H1 (cell line): ENCODE data around the gene TEAD1. TPM values are rescaled to one million over a fixed set of nuclear protein-coding genes. Genes with fewer than 3 reads are reported as not detected.

Experiments
- ASH2L ChIP-seq: fragments of 200-600, 300-600 bp; sonication (generic); IDR thresholded peaks from one replicate; pipeline ENCODE4 v1.7.1; 2017; ENCODE audit warnings: low read length
- CHD1 ChIP-seq: IDR thresholded peaks from 2 replicates; pipeline ENCODE4 v1.6.1; 2012; ENCODE audit warnings: low read depth, low read length, improper control_type of control experiment
- FOSL1 ChIP-seq: IDR thresholded peaks from 2 replicates; pipeline ENCODE4 v1.6.1; 2011; ENCODE audit warnings: mild to moderate bottlenecking, low read depth, low read length, moderate library complexity; ENCODE audit not compliant: insufficient read depth
- GABPA ChIP-seq: IDR thresholded peaks from 2 replicates; pipeline ENCODE4 v1.6.1; 2011; ENCODE audit warnings: mild to moderate bottlenecking, low read length, moderate library complexity, borderline replicate concordance; ENCODE audit not compliant: insufficient read depth
- KDM1A ChIP-seq: fragments of 200-600, 300-600 bp; sonication (generic); IDR thresholded peaks from 2 replicates; pipeline ENCODE4 v1.7.1; 2016; ENCODE audit warnings: mild to moderate bottlenecking, low read length, borderline replicate concordance
- SAP30 ChIP-seq: fragments of 300-600 bp; sonication (generic); IDR thresholded peaks from 2 replicates; pipeline ENCODE4 v1.7.1; 2012; ENCODE audit warnings: low read length, moderate library complexity, mild to moderate bottlenecking, inconsistent platforms; ENCODE audit not compliant: insufficient read depth, insufficient replicate concordance
- SRF ChIP-seq: IDR thresholded peaks from 2 replicates; pipeline ENCODE4 v1.6.1; 2011; ENCODE audit warnings: mild to moderate bottlenecking, low read depth, low read length, moderate library complexity
- TEAD4 ChIP-seq: IDR thresholded peaks from 2 replicates; pipeline ENCODE4 v1.6.1; 2012; ENCODE audit warnings: low read depth, low read length, inconsistent platforms, mixed read lengths
- YY1 ChIP-seq: IDR thresholded peaks from 2 replicates; pipeline ENCODE4 v1.6.1; 2011; ENCODE audit warnings: low read depth, mild to moderate bottlenecking, low read length
- polyA plus RNA-seq, 7 experiments: library from polyadenylated mRNA; depleted of rRNA in 3 of 7; stranded (reverse) in 5 of 7; unstranded in 2 of 7; fragments of >200 nt in 5 of 7; fragments of 200-250 nt in 2 of 7; gene quantifications; 1 replicate in 5 of 7; 2 replicates in 1 of 7; 4 replicates in 1 of 7; pipeline versions ENCODE4 v1.2.1 to v1.2.3, GENCODE V29; 2011 to 2013; ENCODE audit warnings: missing spikeins in 2 of 7, mixed read lengths in 2 of 7
- total RNA-seq: library from RNA; stranded (reverse); fragmentation: NEBNext Ultra II Directional; extraction: Animal tissue kit (Norgen Biotek cat#: 25700); gene quantifications from 2 replicates; pipeline ENCODE4 v1.2.1, GENCODE V29; 2021
- TF ChIP-seq, protein P1 (sequence below): fragments of 300-600 bp; sonication (generic); IDR thresholded peaks from 2 replicates; pipeline ENCODE4 v1.7.1; 2012; ENCODE audit warnings: low read length, moderate library complexity, mild to moderate bottlenecking, inconsistent platforms; ENCODE audit not compliant: insufficient replicate concordance

The TEAD1 gene
- total and polyA plus RNA-seq, 2 of the 8 experiments (the other 6 are each of a cell fraction or from before 2014, with no cell fraction given) = 15.6 to 67.4 TPM

- TF ChIP-seq, protein P1, sequence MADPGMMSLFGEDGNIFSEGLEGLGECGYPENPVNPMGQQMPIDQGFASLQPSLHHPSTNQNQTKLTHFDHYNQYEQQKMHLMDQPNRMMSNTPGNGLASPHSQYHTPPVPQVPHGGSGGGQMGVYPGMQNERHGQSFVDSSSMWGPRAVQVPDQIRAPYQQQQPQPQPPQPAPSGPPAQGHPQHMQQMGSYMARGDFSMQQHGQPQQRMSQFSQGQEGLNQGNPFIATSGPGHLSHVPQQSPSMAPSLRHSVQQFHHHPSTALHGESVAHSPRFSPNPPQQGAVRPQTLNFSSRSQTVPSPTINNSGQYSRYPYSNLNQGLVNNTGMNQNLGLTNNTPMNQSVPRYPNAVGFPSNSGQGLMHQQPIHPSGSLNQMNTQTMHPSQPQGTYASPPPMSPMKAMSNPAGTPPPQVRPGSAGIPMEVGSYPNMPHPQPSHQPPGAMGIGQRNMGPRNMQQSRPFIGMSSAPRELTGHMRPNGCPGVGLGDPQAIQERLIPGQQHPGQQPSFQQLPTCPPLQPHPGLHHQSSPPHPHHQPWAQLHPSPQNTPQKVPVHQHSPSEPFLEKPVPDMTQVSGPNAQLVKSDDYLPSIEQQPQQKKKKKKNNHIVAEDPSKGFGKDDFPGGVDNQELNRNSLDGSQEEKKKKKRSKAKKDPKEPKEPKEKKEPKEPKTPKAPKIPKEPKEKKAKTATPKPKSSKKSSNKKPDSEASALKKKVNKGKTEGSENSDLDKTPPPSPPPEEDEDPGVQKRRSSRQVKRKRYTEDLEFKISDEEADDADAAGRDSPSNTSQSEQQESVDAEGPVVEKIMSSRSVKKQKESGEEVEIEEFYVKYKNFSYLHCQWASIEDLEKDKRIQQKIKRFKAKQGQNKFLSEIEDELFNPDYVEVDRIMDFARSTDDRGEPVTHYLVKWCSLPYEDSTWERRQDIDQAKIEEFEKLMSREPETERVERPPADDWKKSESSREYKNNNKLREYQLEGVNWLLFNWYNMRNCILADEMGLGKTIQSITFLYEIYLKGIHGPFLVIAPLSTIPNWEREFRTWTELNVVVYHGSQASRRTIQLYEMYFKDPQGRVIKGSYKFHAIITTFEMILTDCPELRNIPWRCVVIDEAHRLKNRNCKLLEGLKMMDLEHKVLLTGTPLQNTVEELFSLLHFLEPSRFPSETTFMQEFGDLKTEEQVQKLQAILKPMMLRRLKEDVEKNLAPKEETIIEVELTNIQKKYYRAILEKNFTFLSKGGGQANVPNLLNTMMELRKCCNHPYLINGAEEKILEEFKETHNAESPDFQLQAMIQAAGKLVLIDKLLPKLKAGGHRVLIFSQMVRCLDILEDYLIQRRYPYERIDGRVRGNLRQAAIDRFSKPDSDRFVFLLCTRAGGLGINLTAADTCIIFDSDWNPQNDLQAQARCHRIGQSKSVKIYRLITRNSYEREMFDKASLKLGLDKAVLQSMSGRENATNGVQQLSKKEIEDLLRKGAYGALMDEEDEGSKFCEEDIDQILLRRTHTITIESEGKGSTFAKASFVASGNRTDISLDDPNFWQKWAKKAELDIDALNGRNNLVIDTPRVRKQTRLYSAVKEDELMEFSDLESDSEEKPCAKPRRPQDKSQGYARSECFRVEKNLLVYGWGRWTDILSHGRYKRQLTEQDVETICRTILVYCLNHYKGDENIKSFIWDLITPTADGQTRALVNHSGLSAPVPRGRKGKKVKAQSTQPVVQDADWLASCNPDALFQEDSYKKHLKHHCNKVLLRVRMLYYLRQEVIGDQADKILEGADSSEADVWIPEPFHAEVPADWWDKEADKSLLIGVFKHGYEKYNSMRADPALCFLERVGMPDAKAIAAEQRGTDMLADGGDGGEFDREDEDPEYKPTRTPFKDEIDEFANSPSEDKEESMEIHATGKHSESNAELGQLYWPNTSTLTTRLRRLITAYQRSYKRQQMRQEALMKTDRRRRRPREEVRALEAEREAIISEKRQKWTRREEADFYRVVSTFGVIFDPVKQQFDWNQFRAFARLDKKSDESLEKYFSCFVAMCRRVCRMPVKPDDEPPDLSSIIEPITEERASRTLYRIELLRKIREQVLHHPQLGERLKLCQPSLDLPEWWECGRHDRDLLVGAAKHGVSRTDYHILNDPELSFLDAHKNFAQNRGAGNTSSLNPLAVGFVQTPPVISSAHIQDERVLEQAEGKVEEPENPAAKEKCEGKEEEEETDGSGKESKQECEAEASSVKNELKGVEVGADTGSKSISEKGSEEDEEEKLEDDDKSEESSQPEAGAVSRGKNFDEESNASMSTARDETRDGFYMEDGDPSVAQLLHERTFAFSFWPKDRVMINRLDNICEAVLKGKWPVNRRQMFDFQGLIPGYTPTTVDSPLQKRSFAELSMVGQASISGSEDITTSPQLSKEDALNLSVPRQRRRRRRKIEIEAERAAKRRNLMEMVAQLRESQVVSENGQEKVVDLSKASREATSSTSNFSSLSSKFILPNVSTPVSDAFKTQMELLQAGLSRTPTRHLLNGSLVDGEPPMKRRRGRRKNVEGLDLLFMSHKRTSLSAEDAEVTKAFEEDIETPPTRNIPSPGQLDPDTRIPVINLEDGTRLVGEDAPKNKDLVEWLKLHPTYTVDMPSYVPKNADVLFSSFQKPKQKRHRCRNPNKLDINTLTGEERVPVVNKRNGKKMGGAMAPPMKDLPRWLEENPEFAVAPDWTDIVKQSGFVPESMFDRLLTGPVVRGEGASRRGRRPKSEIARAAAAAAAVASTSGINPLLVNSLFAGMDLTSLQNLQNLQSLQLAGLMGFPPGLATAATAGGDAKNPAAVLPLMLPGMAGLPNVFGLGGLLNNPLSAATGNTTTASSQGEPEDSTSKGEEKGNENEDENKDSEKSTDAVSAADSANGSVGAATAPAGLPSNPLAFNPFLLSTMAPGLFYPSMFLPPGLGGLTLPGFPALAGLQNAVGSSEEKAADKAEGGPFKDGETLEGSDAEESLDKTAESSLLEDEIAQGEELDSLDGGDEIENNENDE = peak; percentile 57
- TF ChIP-seq GABPA = no peak
- TF ChIP-seq CHD1 = no peak
- no peak; the same call in none of the 2 replicates for TF ChIP-seq YY1
- TF ChIP-seq TEAD4 = no peak
- peak; percentile 91 for TF ChIP-seq ASH2L
- no peak for TF ChIP-seq FOSL1
- no peak for TF ChIP-seq SRF
- TF ChIP-seq KDM1A = no peak
- TF ChIP-seq SAP30 = peak; percentile 78
Observed at GRCh38 chr11:12680246-12680939, 6.2 kb downstream of the TEAD1 start (continued).
